ENCODE results near the gene KRT36. TPM values are rescaled to one million over a fixed set of nuclear protein-coding genes. Genes with fewer than 3 reads are reported as not detected.

KRT36 gene
- total and polyA plus RNA-seq, 5 donors from 2014 or later: not detected

GRCh38 chr17:41534899-41535546 lies 45.3 kb upstream of the KRT36 start:
- DNase-seq: no peak
- no peaks in the 10 kb centered on the region for H3K4me1 Mint-ChIP-seq
- H3K27me3 Mint-ChIP-seq: peaks cover 32% of the 10 kb centered on the region

GRCh38 chr17:41533613-41534012 lies 43.9 kb upstream of the KRT36 start:
- Mint-ChIP-seq H3K27ac (no peak overlapping the region), H3K27me3 (peaks cover 45% of the 10 kb centered on the region), H3K4me3 (no peak overlapping the region), H3K36me3 (no peaks in the 10 kb centered on the region), H3K9me3 (peaks cover 0 to 2% (median 0%) of the 10 kb centered on the region in 7 donors), H3K4me1 (peaks cover 0 to 9% (median 3%) of the 10 kb centered on the region in 4 donors)
- H3K27ac ChIP-seq (ENCODE audit: insufficient read depth, low read length, poor library complexity, severe bottlenecking): no peak overlapping the region
- H3K27me3 ChIP-seq (ENCODE audit: control insufficient read depth, insufficient read depth, low read length): peaks cover 20% of the 10 kb centered on the region
- H3K4me3 ChIP-seq (ENCODE audit: low read depth, low read length): no peak overlapping the region
- no peaks in the 10 kb centered on the region for H3K9me3 ChIP-seq (ENCODE audit: control insufficient read depth in 2 of 2, low read length in 2 of 2)
- no peaks in the 10 kb centered on the region for H3K4me1 ChIP-seq (ENCODE audit: control insufficient read depth, insufficient read depth, low read length, poor library complexity, severe bottlenecking)
- no peak for DNase-seq
- H3K36me3 ChIP-seq (ENCODE audit: control insufficient read depth, insufficient read depth, low read length): no peaks in the 10 kb centered on the region
- ATAC-seq (ENCODE audit: low read depth in 2 of 2): no peak

More at GRCh38 chr17:41534899-41535546, 45.3 kb upstream of the KRT36 start:
- H3K9me3 Mint-ChIP-seq: no peaks in the 10 kb centered on the region
- Histone ChIP-seq H3K9me3 (ENCODE audit: control insufficient read depth in 2 of 2, low read length in 2 of 2) (no peaks in the 10 kb centered on the region), H3K27me3 (ENCODE audit: control insufficient read depth, insufficient read depth, low read length) (peaks cover 16% of the 10 kb centered on the region), H3K4me1 (ENCODE audit: control insufficient read depth, insufficient read depth, low read length, poor library complexity, severe bottlenecking) (no peaks in the 10 kb centered on the region), H3K4me3 (ENCODE audit: low read depth, low read length) (no peak overlapping the region), H3K36me3 (ENCODE audit: control insufficient read depth, insufficient read depth, low read length) (no peaks in the 10 kb centered on the region), H3K27ac (ENCODE audit: insufficient read depth, low read length, poor library complexity, severe bottlenecking) (no peak overlapping the region)
- H3K27ac Mint-ChIP-seq: no peak overlapping the region
- H3K36me3 Mint-ChIP-seq: no peaks in the 10 kb centered on the region
- no peak for ATAC-seq (ENCODE audit: low read depth in 2 of 2)
- no peak overlapping the region for H3K4me3 Mint-ChIP-seq

- no peak overlapping the region for H3K4me3 Mint-ChIP-seq
- H3K27me3 Mint-ChIP-seq: peaks cover 48% of the 10 kb centered on the region
- ATAC-seq (ENCODE audit: low read depth in 2 of 2): no peak
Measured at GRCh38 chr17:41532947-41533570, 43.3 kb upstream of the KRT36 start.

DNA sequence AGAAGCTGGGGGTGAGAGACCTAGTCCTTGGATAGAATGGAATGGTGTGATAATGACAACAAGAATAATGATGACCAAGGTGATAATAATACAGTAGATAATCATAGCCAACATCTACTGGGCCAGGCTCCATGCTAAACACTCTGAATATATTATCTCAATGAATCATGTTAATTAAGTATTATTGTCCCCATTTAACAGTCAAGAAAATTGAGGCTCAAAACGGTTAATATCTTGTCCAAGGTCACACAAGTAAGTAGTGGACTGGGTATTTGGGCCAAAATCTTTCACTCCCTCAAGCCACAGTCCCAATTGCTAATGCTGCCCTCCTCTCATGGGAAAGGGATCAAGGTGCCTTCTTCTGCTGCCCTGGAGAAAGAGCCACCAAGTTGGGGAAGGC lies 42.3 kb upstream of the KRT36 start:
- H3K4me1 ChIP-seq (ENCODE audit: control insufficient read depth, insufficient read depth, low read length, poor library complexity, severe bottlenecking): peaks cover 8% of the 10 kb centered on the region
- no peaks in the 10 kb centered on the region for H3K36me3 ChIP-seq (ENCODE audit: control insufficient read depth, insufficient read depth, low read length)
- H3K27ac ChIP-seq (ENCODE audit: insufficient read depth, low read length, poor library complexity, severe bottlenecking): no peak overlapping the region
- peaks cover 20% of the 10 kb centered on the region for H3K27me3 ChIP-seq (ENCODE audit: control insufficient read depth, insufficient read depth, low read length)
- H3K4me3 ChIP-seq (ENCODE audit: low read depth, low read length): no peak overlapping the region
- H3K27me3 Mint-ChIP-seq: peaks cover 46% of the 10 kb centered on the region
- H3K36me3 Mint-ChIP-seq: no peaks in the 10 kb centered on the region
- H3K9me3 Mint-ChIP-seq: peaks cover 0 to 2% (median 0%) of the 10 kb centered on the region in 7 donors
- no peaks in the 10 kb centered on the region for H3K9me3 ChIP-seq (ENCODE audit: control insufficient read depth in 2 of 2, low read length in 2 of 2)
- ATAC-seq (ENCODE audit: low read depth in 2 of 2): no peak
- H3K4me1 Mint-ChIP-seq: peaks cover 0 to 18% (median 3%) of the 10 kb centered on the region in 4 donors
- H3K27ac Mint-ChIP-seq: no peak overlapping the region
- no peak overlapping the region for H3K4me3 Mint-ChIP-seq
- DNase-seq: no peak

More at GRCh38 chr17:41532947-41533570, 43.3 kb upstream of the KRT36 start:
- no peak for DNase-seq
- Histone ChIP-seq H3K4me3 (ENCODE audit: low read depth, low read length) (no peak overlapping the region), H3K36me3 (ENCODE audit: control insufficient read depth, insufficient read depth, low read length) (no peaks in the 10 kb centered on the region), H3K27me3 (ENCODE audit: control insufficient read depth, insufficient read depth, low read length) (peaks cover 20% of the 10 kb centered on the region), H3K27ac (ENCODE audit: insufficient read depth, low read length, poor library complexity, severe bottlenecking) (no peak overlapping the region), H3K4me1 (ENCODE audit: control insufficient read depth, insufficient read depth, low read length, poor library complexity, severe bottlenecking) (peaks cover 2% of the 10 kb centered on the region), H3K9me3 (ENCODE audit: control insufficient read depth in 2 of 2, low read length in 2 of 2) (no peaks in the 10 kb centered on the region)
- Mint-ChIP-seq H3K36me3 (no peaks in the 10 kb centered on the region), H3K4me1 (peaks cover 0 to 12% (median 3%) of the 10 kb centered on the region in 4 donors), H3K27ac (no peak overlapping the region), H3K9me3 (peaks cover 0 to 2% (median 0%) of the 10 kb centered on the region in 7 donors)

DNA sequence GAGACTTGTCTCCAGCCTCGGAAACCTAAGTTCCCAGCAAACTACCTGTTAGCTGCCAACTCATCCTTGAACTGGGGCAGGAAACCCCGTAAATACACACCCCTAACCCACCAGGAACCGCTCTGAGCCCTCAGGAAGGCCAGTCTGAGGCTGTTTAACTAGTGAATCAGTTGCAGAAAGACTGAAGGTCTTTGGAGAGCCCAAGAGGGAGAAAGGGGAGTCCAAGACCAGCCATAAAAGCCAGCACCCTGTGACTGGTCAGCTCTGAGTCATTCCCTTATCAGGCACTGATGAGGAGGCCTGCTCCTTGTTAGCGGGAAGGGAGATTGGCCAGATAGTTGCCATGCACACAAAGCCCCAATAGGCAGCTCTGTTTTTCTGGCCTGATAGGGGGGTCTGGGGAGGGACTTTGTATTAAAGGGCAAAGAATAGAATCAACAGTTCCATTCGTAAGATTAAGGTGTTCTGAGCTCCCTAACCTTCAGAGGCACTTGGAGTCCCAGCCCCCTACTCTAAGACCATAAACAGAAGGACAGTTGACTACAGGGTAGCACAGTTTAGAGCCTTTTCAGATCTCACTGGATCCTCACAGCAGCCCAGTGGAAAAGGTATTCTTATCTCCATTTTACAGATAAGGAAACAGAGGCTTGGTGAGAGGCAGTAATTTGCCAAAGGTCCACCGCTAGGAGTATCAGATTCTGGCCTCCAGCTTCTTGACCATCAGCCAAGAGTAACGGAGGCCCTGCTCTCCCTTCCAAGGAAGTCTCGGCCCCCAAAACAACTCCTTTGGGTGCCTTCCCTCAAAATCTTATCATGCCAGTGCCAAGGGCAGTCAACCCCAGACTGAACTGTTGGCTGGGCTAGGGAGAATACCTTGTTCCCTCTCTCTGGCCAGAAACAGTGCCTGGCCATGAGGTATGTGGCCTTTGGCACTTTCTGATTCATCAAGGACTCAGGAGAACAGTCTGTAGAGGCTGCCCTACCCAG lies 40.6 kb upstream of the KRT36 start:
- Mint-ChIP-seq H3K4me3 (no peak overlapping the region), H3K27ac (no peak overlapping the region), H3K27me3 (peaks cover 60% of the 10 kb centered on the region), H3K9me3 (peaks cover 0 to 2% (median 0%) of the 10 kb centered on the region in 7 donors), H3K36me3 (no peaks in the 10 kb centered on the region), H3K4me1 (peaks cover 0 to 18% (median 3%) of the 10 kb centered on the region in 4 donors)
- Histone ChIP-seq H3K4me1 (ENCODE audit: control insufficient read depth, insufficient read depth, low read length, poor library complexity, severe bottlenecking) (peaks cover 8% of the 10 kb centered on the region), H3K27ac (ENCODE audit: insufficient read depth, low read length, poor library complexity, severe bottlenecking) (no peak overlapping the region), H3K36me3 (ENCODE audit: control insufficient read depth, insufficient read depth, low read length) (no peaks in the 10 kb centered on the region), H3K27me3 (ENCODE audit: control insufficient read depth, insufficient read depth, low read length) (peaks cover 18% of the 10 kb centered on the region), H3K9me3 (ENCODE audit: control insufficient read depth in 2 of 2, low read length in 2 of 2) (no peaks in the 10 kb centered on the region), H3K4me3 (ENCODE audit: low read depth, low read length) (no peak overlapping the region)
- no peak for ATAC-seq (ENCODE audit: low read depth in 2 of 2)
- no peak for DNase-seq

DNA sequence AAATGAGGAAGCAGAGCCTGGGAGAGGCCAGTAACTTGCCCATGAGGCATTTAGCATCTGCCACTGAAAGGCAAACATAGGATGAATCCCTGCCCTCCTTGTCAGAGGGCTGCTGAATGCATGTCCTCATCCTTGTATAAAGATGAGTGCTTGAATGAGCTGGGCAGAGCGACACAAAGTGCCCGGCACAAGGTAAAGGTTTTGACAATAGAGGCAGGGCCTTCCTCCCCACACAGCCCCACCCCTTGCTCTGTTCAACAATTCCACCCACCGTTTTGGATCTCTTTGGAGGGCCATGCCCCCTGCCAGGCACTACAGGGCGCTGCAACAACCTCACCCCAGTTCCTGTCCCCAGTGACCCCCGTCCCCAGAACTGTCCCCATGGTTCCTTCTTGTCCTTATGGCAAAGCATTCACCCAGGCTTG lies 39.8 kb upstream of the KRT36 start:
- peaks cover 17% of the 10 kb centered on the region for H3K27me3 ChIP-seq (ENCODE audit: control insufficient read depth, insufficient read depth, low read length)
- no peak for ATAC-seq (ENCODE audit: low read depth in 2 of 2)
- no peaks in the 10 kb centered on the region for H3K36me3 Mint-ChIP-seq

DNA sequence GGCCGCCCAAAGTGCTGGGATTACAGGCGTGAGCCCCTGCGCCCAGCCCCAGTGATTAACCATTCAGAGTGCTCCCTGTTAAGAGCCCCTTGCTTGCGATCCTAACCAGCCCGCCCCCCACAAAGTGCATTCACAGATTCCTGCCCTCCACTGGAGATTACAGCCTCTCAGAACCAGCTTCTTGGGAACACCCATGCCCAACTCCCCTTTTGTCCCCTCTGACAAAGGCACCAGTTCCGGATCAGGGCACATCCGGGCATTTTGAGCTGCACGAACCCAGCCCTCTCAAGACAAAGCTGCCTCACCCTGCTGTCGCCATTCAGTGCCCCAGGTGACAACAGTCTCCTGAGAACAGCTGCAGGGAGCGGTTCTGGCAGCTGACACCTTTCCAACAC lies 39.2 kb upstream of the KRT36 start:
- no peak for ATAC-seq (ENCODE audit: low read depth in 2 of 2)
- DNase-seq: no peak
- Mint-ChIP-seq H3K27ac (peak overlapping the region in 1 of 3 donors; percentile 45), H3K4me3 (peak overlapping the region in 2 of 4 donors; percentile 31 to 36), H3K36me3 (no peaks in the 10 kb centered on the region), H3K27me3 (peaks cover 74% of the 10 kb centered on the region), H3K9me3 (peaks cover 0 to 2% (median 0%) of the 10 kb centered on the region in 7 donors), H3K4me1 (peaks cover 0 to 18% (median 3%) of the 10 kb centered on the region in 4 donors)
- peaks cover 17% of the 10 kb centered on the region for H3K27me3 ChIP-seq (ENCODE audit: control insufficient read depth, insufficient read depth, low read length)
- H3K27ac ChIP-seq (ENCODE audit: insufficient read depth, low read length, poor library complexity, severe bottlenecking): no peak overlapping the region
- H3K36me3 ChIP-seq (ENCODE audit: control insufficient read depth, insufficient read depth, low read length): no peaks in the 10 kb centered on the region
- H3K9me3 ChIP-seq (ENCODE audit: control insufficient read depth in 2 of 2, low read length in 2 of 2): no peaks in the 10 kb centered on the region
- peaks cover 8% of the 10 kb centered on the region for H3K4me1 ChIP-seq (ENCODE audit: control insufficient read depth, insufficient read depth, low read length, poor library complexity, severe bottlenecking)
- no peak overlapping the region for H3K4me3 ChIP-seq (ENCODE audit: low read depth, low read length)

More for the DNA sequence above, 39.8 kb upstream of the KRT36 start:
- Histone ChIP-seq H3K9me3 (ENCODE audit: control insufficient read depth in 2 of 2, low read length in 2 of 2) (no peaks in the 10 kb centered on the region), H3K4me1 (ENCODE audit: control insufficient read depth, insufficient read depth, low read length, poor library complexity, severe bottlenecking) (peaks cover 8% of the 10 kb centered on the region), H3K27ac (ENCODE audit: insufficient read depth, low read length, poor library complexity, severe bottlenecking) (no peak overlapping the region), H3K36me3 (ENCODE audit: control insufficient read depth, insufficient read depth, low read length) (no peaks in the 10 kb centered on the region), H3K4me3 (ENCODE audit: low read depth, low read length) (no peak overlapping the region)
- H3K27me3 Mint-ChIP-seq: peaks cover 69% of the 10 kb centered on the region
- H3K9me3 Mint-ChIP-seq: peaks cover 0 to 2% (median 0%) of the 10 kb centered on the region in 7 donors
- DNase-seq: no peak
- peak overlapping the region in 1 of 3 donors; percentile 45 for H3K27ac Mint-ChIP-seq
- no peak overlapping the region for H3K4me3 Mint-ChIP-seq
- H3K4me1 Mint-ChIP-seq: peaks cover 0 to 18% (median 3%) of the 10 kb centered on the region in 4 donors
